CD4-positive, alpha-beta T cell (primary cell): Measurements from ENCODE around the gene CXCL1. TPM values are rescaled to one million over a fixed set of nuclear protein-coding genes. Genes with fewer than 3 reads are reported as not detected.

Experiments used
- ATAC-seq: fragments of 200-7000 bp; cut with Tn5 transposase; one replicate; pipeline ENCODE4 v1.10.0; 2022; ENCODE audit warnings: mild to moderate bottlenecking; ENCODE audit not compliant: poor library complexity
- CTCF ChIA-PET: fragments of 350-600 bp; sonication (Branson Sonifier 250); formaldehyde crosslinking; loops from one replicate; lab custom pipeline; 2021; ENCODE audit warnings: antibody characterized with exemption, inconsistent platforms; lab: Charles Lee
- POLR2A ChIA-PET: fragments of 350-600 bp; sonication (Branson Sonifier 250); formaldehyde crosslinking; loops from one replicate; lab custom pipeline; 2021; ENCODE audit warnings: antibody characterized with exemption, inconsistent platforms; lab: Charles Lee
- DNase-seq, 14 experiments: peaks; one replicate each; pipeline ENCODE4 v3.0.0-alpha.2; 2013 to 2020; ENCODE audit warnings: mixed read lengths in 2 of 14
- H3K27ac ChIP-seq, 2 donors: one replicate each; pipeline versions ENCODE4 v1.5.1 to v1.7.0; 2013; ENCODE audit warnings: low read length in 2 of 2, low read depth in 1 of 2, mild to moderate bottlenecking in 1 of 2
- H3K27me3 ChIP-seq, 2 experiments: 1 replicate in 1 of 2; 2 replicates in 1 of 2; pipeline versions ENCODE4 v1.6.1 to v1.7.0; 2013; ENCODE audit warnings: low read length in 2 of 2, control low read depth in 1 of 2, mild to moderate bottlenecking in 1 of 2, moderate library complexity in 1 of 2; ENCODE audit not compliant: insufficient read depth in 2 of 2, control insufficient read depth in 1 of 2
- H3K36me3 ChIP-seq: one replicate; pipeline ENCODE4 v1.6.1; 2013; ENCODE audit warnings: low read length, control low read depth; ENCODE audit not compliant: insufficient read depth
- H3K4me1 ChIP-seq: one replicate; pipeline ENCODE4 v1.6.1; 2013; ENCODE audit warnings: low read length, control low read depth; ENCODE audit not compliant: insufficient read depth
- H3K4me3 ChIP-seq: one replicate; pipeline ENCODE4 v1.5.1; 2013; ENCODE audit warnings: mild to moderate bottlenecking, low read length, moderate library complexity
- H3K9me3 ChIP-seq, 2 experiments: 1 replicate in 1 of 2; 2 replicates in 1 of 2; pipeline versions ENCODE4 v1.6.1 to v1.7.0; 2013; ENCODE audit warnings: low read length in 2 of 2, mild to moderate bottlenecking in 2 of 2, control low read depth in 1 of 2, moderate library complexity in 1 of 2; ENCODE audit not compliant: control insufficient read depth in 1 of 2, insufficient read depth in 1 of 2
- H3K27ac Mint-ChIP-seq: one replicate; pipeline ENCODE4 v1.8.0; 2020; ENCODE audit warnings: mixed read lengths
- H3K27me3 Mint-ChIP-seq: one replicate; pipeline ENCODE4 v1.8.0; 2021; ENCODE audit warnings: mixed read lengths
- H3K36me3 Mint-ChIP-seq: one replicate; pipeline ENCODE4 v1.8.0; 2021; ENCODE audit warnings: low read depth, mixed read lengths
- H3K4me1 Mint-ChIP-seq: one replicate; pipeline ENCODE4 v1.8.0; 2021; ENCODE audit warnings: low read depth, mixed read lengths
- H3K4me3 Mint-ChIP-seq: one replicate; pipeline ENCODE4 v1.8.0; 2020; ENCODE audit warnings: mild to moderate bottlenecking, mixed read lengths
- H3K9me3 Mint-ChIP-seq: one replicate; pipeline ENCODE4 v1.8.0; 2020; ENCODE audit warnings: mixed read lengths
- CTCF ChIP-seq: fragments of 200-600 bp; IDR thresholded peaks from one replicate; pipeline ENCODE4 v1.8.0; 2022; ENCODE audit warnings: antibody characterized with exemption, mild to moderate bottlenecking
- intact Hi-C, 2 experiments: fragments of 100-400 bp; cut with DNase I in 1 of 2; cut with micrococcal nuclease in 1 of 2; formaldehyde crosslinking; loops; one replicate each; pipeline versions ENCODE4 v1.15.1 to v1.9.0; 2023 to 2025; cut with DNase I, micrococcal nuclease
- total RNA-seq, 174 experiments: library from RNA in 2 of 174; stranded (reverse) in 2 of 174; gene quantifications; one replicate each; pipeline ENCODE4 v1.2.3 and lab custom pipeline; 2021 to 2026

Gene CXCL1
- total RNA-seq, 2 experiments from 2014 or later, result not detected

GRCh38 chr4:73892966-73893365, 23.8 kb downstream of the CXCL1 start:
- H3K4me3 Mint-ChIP-seq, result no peak overlapping the region
- Histone ChIP-seq H3K27me3 (no peaks in the 10 kb centered on the region), H3K36me3 (no peaks in the 10 kb centered on the region), H3K4me3 (no peak overlapping the region), H3K27ac (no peak overlapping the region), H3K9me3 (no peaks in the 10 kb centered on the region), H3K4me1 (no peaks in the 10 kb centered on the region)
- TF ChIP-seq CTCF, result no peak
- no peaks in the 10 kb centered on the region for H3K4me1 Mint-ChIP-seq
- ChIA-PET POLR2A (no interaction called here), CTCF (no interaction called here)
- H3K9me3 Mint-ChIP-seq, result no peaks in the 10 kb centered on the region
- no peak overlapping the region for H3K27ac Mint-ChIP-seq
- H3K27me3 Mint-ChIP-seq, result no peaks in the 10 kb centered on the region
- intact Hi-C loops, result no loop called here
- no peak for DNase-seq
- no peak for ATAC-seq
- no peaks in the 10 kb centered on the region for H3K36me3 Mint-ChIP-seq

GRCh38 chr4:73894001-73894400, 24.8 kb downstream of the CXCL1 start:
- no peaks in the 10 kb centered on the region for H3K36me3 Mint-ChIP-seq
- no peak overlapping the region for H3K4me3 Mint-ChIP-seq
- no peaks in the 10 kb centered on the region for H3K4me1 Mint-ChIP-seq
- Histone ChIP-seq H3K4me1 (no peaks in the 10 kb centered on the region), H3K36me3 (no peaks in the 10 kb centered on the region), H3K27me3 (no peaks in the 10 kb centered on the region), H3K27ac (no peak overlapping the region), H3K4me3 (no peak overlapping the region), H3K9me3 (no peaks in the 10 kb centered on the region)
- ATAC-seq, result no peak
- CTCF ChIA-PET, result no interaction called here
- POLR2A ChIA-PET, result no interaction called here
- H3K27ac Mint-ChIP-seq, result no peak overlapping the region
- DNase-seq, result no peak
- H3K27me3 Mint-ChIP-seq, result no peaks in the 10 kb centered on the region
- H3K9me3 Mint-ChIP-seq, result no peaks in the 10 kb centered on the region
- TF ChIP-seq CTCF, result no peak
- intact Hi-C loops, result no loop called here

- Mint-ChIP-seq H3K4me1 (no peaks in the 10 kb centered on the region), H3K36me3 (no peaks in the 10 kb centered on the region), H3K9me3 (no peaks in the 10 kb centered on the region), H3K27me3 (no peaks in the 10 kb centered on the region), H3K4me3 (no peak overlapping the region), H3K27ac (no peak overlapping the region)
- no peak for DNase-seq
- ATAC-seq, result no peak
- TF ChIP-seq CTCF, result no peak
- CTCF ChIA-PET, result no interaction called here
- H3K4me1 ChIP-seq, result no peaks in the 10 kb centered on the region
- H3K27ac ChIP-seq, result no peak overlapping the region
- no peak overlapping the region for H3K4me3 ChIP-seq
- H3K36me3 ChIP-seq, result no peaks in the 10 kb centered on the region
- POLR2A ChIA-PET, result no interaction called here
- no peaks in the 10 kb centered on the region for H3K27me3 ChIP-seq
- H3K9me3 ChIP-seq, result no peaks in the 10 kb centered on the region
- intact Hi-C loops, result no loop called here
These were observed 26.3 kb downstream of the CXCL1 start for GRCh38 chr4:73895201-73896175.
